Activated CD8-positive, alpha-beta memory T cell treated with anti-CD3 and anti-CD28 coated beads for 36 hours (primary cell): ENCODE measurements around the gene NBAS. TPM values are rescaled to one million over a fixed set of nuclear protein-coding genes. Genes with fewer than 3 reads are reported as not detected.
"Not testable (repeated sequence)": the region's sequence is repeated elsewhere in the genome, so short reads cannot be mapped to it uniquely, and the experiment has no call there.

Experiments
- CTCF ChIA-PET: fragments of 350-600 bp; sonication (Branson Sonifier 250); formaldehyde crosslinking; loops from one replicate; lab custom pipeline; 2021; ENCODE audit warnings: antibody characterized with exemption; lab: Charles Lee
- POLR2A ChIA-PET: fragments of 350-600 bp; sonication (Branson Sonifier 250); formaldehyde crosslinking; loops from one replicate; lab custom pipeline; 2021; ENCODE audit warnings: antibody characterized with exemption; lab: Charles Lee
- total RNA-seq, 2 experiments: library from RNA; stranded (reverse); gene quantifications; one replicate each; pipeline ENCODE4 v1.2.3, GENCODE V29; 2021

Gene NBAS
- total RNA-seq, 2 experiments from 2014 or later: 34.7 to 37.1 TPM

DNA sequence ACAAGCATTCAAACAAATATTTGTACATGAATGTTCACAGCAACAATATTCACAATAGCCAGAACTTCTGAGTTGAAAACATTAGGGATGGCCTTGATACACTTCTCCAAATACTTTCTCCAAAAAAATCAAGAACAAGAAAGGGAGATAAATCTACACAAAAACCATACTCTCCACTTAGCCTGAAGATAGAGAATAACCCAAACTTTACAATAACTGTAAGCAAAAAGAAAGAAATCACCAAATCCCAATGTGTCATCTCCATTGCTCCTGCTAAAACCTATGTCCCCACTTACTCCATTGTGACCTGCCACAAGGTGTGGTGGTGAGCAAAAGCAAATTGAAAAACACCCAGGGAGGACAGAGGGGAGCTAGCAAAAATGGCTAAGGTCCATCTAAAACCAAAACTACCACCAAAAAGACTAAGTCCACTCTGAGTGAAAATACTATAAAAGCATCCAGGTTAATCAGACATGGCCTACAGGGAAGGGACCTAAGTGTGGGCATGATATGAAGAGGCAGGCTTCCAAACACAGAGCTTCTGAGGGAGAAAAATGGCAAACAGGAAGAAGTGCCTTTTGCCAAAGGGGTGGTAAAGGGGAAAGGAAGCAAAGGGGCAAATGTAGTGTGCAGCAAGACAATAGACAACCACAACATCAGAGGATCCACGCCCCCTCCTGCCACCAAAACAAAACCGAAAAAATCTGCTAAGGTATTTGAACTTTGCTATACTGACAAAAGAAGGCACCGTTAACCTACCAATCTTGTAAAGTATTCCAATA is 56.1 kb downstream of the NBAS start:
- POLR2A ChIA-PET: no interaction called here
- CTCF ChIA-PET: no interaction called here

DNA sequence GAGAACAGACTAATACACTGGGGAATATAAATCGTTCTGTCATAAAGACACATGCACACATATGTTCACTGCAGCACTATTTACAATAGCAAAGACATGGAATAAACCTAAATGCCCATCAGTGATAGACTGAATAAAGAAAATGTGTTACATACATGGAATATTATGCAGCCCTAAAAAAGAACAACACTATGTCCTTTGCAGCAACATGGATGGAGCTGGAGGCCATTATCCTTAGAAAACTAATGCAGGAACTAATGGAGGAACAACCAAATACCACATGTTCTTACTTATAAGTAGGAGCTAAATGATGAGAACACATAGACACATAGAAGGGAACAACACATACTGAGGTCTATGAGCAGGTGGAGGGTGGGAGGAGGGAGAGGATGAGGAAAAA is 61.9 kb downstream of the NBAS start:
- POLR2A ChIA-PET, CTCF ChIA-PET: not testable (repeated sequence)

DNA sequence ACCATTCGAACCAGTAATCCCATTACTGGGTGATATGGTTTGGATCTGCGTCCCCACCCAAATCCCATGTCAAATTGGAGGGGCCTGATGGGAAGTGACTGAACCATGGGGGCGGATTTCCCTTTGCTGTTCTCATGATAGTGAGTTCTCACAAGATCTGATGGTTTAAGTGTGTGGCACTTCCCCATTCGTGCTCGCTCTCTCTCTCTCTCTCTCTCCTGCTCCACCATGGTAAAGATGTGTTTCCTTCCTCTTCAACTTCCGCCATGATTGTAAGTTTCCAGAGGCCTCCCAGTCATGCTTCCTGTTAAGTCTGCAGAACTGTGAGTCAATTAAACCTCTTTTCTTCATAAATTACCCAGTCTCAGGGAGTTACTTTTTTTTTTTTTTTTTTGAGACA is 62.6 kb downstream of the NBAS start:
- ChIA-PET POLR2A (no interaction called here), CTCF (no interaction called here)

DNA sequence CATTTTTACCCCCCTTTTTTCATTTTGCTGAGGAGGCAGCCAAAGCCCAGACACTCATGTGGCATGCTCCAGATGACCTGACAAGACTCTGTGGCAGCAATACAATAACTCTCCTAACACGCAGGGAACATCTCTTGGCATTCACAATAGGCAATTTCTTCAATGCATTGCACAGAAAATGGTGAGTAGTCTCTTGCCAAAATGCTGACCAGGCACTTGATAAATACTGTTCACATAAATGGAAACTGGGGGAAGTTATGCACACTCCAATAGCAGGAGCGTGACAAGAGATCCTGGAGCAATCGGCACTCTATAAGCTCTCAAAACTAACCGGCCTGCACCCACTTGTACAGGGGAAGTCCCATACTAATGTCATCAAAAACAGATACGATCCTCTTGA is 66.3 kb downstream of the NBAS start:
- ChIA-PET POLR2A (no interaction called here), CTCF (no interaction called here)

DNA sequence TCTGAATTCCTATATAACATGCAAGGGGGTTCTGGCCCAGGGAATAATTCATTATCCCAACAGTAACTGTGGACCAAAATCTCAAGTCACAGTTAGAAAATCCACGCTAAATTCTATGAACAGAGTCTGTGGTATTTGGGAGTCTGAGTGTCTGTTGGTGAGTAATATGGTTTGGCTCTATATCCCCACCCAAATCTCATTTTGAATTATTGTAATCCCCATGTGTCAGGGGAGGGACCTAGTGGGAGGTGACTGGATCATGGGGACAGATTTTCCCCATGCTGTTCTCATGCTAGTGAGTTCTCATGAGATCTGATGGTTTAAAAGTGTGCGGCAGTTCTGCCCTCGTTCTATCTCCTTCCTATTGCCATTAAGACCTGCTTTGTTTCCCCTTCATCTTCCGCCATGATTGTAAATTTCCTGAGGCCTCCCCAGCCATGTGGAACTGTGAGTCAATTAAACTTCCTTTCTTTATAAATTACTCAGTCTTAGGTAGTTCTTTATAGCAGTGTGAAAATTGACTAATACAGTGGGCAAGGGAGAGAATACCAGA is 68.3 kb downstream of the NBAS start:
- CTCF ChIA-PET: interaction anchor here (0.7 kb wide), 3 partner anchors 116 to 377 kb away, joined by 3 read pairs; no protein-coding TSS in a partner anchor
- POLR2A ChIA-PET: no interaction called here

DNA sequence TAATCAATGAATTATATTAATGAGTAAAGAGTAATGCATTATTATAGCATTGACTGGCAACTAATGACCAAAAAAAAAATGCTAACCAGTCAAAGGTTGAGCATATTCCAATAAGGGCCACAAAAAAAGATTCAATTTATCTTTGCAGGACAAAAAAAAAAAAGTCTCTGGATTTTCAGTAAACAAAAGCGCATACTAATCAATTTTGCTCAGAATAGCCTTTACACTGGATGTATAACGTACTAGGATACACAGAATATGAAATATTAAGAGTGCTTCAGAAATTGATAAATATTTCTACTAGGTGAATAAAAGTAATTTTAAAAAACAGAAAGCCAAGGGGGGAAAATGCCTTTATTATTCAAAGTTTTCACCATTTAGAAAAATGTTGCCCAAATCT is 74.4 kb downstream of the NBAS start:
- ChIA-PET POLR2A (no interaction called here), CTCF (no interaction called here)

DNA sequence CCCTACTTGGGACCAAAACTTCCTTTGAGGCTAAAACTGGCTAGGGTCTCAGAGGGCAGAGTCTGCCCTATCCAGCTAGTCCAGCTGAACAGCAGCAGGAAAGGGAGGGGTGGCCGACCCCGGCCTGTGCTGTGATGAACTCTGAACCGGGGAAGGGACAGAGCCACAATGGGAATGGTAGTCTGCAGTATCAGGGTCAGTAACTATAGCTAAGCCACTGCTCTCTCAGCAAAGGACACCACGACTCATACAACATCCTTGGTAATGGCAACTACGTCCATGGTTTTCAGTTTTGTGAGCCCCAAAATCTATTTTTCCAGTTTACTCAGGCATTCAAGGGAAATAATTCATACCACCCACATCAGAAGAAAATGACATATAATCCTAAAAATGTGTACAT is 75.2 kb downstream of the NBAS start:
- CTCF ChIA-PET: no interaction called here
- POLR2A ChIA-PET: no interaction called here

DNA sequence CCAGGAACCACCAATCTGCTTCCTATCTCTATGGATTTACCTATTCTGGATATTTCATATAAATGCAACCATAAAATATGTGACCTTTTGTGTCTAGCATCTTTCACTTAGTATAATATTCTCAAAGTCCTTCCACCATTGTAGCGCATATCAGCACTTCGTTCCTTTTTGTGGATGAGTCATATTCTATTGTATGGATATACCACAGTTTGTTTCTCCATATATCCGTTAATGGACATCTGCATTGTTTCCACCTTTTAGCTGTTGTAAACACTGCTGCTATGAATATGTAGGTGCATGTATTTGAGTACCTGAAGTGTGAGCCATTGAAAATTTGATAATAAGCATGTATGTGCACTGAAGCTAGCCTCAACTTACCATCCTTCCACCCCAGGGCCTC is 80.1 kb downstream of the NBAS start:
- POLR2A ChIA-PET: no interaction called here

DNA sequence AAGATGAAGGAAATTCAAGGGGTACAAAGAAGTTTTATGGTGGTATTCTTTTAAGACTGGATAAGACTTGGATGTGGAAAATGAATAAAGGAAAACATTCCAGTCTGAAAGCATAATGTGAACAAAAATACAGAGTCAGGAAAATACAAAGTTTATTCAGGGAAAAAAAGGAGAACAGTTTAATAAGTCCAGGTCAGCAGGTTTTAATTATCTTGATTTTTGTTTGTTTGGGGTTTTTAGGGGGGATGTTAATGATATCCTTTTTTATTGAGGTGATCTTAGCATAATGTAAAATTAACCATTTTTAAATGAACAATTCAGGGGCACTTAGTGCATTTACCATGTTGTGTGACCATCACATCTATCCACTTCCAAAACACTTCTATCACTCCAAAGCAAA is 80.6 kb downstream of the NBAS start:
- ChIA-PET CTCF (interaction anchor here (0.7 kb wide), 1 partner anchor 75 kb away, joined by 3 read pairs; no protein-coding TSS in a partner anchor), POLR2A (no interaction called here)

More for the DNA sequence above, 80.1 kb downstream of the NBAS start:
- CTCF ChIA-PET: no interaction called here

DNA sequence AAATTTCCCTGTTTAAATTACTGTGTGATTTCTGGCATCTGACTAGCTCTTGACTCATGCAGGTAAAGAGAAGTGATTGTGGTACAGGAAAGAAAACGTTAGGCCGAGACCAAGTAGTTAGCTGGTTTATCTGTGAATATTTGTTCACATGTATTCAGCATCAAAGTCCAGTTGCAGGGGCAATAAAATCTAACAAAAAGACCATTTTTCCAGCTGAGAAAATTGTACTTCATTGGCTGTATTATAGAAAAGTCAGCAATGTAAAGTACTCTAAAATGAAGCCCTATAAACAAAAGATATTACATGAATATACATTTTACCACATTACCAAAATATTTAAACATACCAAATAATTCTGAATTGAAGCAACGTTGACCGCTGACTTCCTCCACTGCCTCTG is 88.3 kb downstream of the NBAS start:
- CTCF ChIA-PET: interaction anchor here (1.4 kb wide), 1 partner anchor 9 kb away, joined by 3 read pairs; no protein-coding TSS in a partner anchor

DNA sequence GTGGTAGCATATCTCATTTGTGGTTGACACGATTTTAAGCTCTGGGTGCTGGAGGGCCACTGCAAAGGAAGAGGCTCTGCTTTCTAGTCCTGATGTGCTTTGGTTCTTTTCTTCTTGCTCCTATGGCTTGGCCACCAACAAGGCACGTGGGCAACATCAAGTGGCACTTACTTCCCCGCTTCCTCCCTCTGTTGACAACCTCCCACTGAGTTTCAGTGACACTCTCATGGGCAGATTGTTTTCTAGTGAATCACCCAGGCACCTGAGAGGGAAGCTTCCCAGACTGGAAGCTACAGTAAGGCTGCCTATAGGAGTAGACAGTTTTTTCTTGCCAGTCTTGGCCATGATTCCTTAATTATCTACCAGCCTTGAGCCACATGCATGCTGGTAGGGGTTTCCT is 89.0 kb downstream of the NBAS start:
- CTCF ChIA-PET: no interaction called here
- POLR2A ChIA-PET: no interaction called here

More for the DNA sequence above, 88.3 kb downstream of the NBAS start:
- POLR2A ChIA-PET: no interaction called here

DNA sequence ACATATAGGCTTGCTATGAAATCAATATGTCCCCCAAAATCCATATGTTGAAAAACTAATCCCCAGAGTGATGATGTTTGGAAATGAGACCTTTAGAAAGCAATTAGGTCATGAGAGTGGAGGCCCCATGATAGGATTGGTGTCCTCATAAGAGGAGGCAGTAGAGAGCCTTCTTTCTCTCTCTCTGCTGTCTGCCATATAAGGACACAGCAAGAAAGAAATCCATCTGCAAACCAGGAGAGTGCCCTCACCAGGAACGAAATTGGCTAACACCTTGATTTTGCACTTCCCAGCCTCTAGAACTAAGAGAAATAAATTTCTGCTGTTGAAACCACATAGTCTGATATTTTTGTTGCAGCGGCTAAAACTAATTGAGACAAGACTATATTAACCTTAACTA is 89.5 kb downstream of the NBAS start:
- ChIA-PET POLR2A (no interaction called here), CTCF (no interaction called here)

DNA sequence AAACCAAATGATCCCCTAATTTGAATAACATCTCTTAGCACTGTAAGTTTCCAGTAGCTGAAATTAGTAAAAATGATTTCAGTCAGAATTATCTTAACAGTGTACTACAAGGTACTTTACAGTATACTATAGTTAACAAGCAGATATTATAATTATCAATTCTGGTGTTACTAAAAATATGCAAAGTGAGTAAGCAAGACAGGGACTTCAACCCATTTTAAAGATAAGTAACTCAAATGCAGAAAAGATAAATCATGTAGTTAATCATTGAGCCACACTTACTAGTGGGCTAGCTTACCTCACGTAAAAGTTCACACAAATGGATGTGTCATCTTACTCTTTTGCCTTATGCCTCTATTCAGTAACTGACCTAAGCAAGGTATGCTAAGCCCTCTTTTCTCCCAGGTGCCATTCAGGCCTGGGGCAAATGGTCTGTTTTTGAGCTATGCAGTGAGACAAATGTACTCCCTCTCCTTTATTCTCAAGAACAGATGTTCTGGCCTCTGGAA is 101.0 kb downstream of the NBAS start:
- ChIA-PET POLR2A (no interaction called here), CTCF (no interaction called here)

DNA sequence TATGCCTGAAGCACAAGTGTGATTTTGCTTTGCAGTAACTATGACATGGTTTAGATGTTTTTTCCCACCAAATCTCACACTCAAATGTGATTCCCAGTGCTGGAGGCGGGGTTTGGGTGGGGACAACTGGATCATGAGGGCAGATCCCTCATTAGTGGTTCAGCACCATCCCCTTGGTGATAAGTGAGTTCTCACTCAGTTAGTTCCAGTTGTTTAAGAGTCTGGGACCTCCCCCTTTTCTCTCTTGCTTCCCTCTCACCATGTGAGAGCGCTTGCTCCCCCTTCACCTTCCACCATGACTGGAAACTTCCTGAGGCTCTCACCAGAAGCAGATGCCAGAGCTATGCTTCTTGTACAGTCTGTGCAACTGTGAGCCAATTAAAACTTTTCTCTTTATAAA is 102.9 kb downstream of the NBAS start:
- ChIA-PET POLR2A (no interaction called here), CTCF (no interaction called here)

DNA sequence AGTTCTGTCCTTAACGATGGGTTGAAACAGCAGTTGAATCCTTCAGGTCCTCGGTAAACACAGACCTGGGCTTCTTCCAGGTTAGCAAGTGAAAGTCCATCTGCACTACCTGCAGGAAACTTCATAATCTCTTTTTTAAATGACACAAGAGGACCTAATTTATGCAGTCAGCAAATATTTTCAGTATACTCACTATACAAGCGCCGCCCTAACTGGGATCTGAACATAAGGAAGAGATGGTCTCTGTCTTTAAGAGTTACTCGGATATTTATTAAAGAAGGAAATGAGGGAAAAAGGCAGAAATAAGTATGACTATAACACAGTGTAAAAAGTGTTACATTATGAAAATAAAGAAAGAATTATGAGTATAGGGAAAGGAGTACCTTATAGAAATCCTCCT is 103.3 kb downstream of the NBAS start:
- POLR2A ChIA-PET: no interaction called here
- CTCF ChIA-PET: no interaction called here

DNA sequence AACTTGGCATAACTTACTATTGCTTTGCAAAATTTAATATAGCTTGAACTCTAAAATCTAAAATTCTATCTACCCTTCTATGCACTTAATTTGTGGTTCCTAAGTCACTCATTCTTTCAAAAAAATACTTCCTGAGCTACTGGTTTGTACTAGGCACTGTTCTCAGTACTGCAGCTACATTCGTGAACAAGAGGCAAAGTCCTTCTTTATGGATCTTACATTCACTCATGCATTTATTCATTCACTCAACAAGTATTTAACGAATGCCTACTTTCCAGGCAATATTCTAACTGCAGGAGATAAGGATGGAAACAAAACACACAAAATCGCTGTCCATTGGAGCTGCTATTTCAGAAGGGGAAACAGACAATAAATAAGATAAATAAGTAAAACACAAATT is 104.8 kb downstream of the NBAS start:
- ChIA-PET CTCF (no interaction called here), POLR2A (no interaction called here)

DNA sequence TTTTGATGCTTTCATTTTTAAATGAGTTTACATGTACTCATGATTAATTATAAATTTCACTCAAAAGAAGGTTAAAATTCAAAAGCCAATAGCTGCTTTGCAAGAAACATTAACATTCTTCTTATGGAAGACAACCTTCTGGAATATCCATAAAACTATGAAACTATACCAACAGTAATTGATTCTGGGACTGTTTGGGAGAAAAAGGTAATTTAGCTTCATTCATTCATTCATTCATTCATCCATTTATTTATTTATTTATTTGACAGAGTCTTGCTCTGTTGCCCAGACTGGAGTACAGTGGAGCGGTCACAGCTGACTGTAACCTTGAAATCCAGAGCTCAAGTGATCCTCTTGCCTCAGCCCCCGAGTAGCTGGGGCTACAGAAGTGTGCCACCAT is 110.3 kb downstream of the NBAS start:
- CTCF ChIA-PET: no interaction called here
- POLR2A ChIA-PET: no interaction called here

DNA sequence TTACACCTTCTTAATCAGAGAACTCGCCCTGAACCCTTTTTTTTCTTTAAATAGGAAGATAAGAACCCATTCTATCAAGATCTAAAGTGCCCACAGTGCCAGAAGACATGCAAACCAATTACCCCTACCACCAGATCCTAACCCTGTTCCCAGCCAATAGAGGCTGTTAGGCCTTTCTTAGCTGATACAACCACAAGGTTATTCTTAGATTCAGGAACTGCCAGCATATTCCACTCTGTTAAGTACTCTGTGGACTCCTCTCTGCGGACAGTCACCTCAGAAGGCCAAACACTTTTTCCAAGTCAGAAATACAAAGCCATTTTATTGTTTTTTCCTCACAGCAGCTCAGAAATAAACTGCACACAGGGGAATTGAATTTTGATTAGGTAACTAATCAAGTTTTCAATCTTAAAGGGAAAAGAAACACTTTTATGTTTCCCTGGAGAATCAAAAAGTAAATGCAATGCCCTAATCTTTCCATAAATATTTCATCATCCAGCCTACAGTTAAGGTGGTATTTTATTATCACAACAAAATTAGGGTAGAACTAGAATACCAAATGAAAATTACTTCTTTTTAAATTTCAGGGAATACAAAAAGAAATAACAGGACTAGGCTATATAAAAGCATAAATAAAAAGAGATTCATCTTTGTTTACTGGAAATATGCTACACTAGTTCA is 111.4 kb downstream of the NBAS start:
- POLR2A ChIA-PET: no interaction called here
- CTCF ChIA-PET: no interaction called here

DNA sequence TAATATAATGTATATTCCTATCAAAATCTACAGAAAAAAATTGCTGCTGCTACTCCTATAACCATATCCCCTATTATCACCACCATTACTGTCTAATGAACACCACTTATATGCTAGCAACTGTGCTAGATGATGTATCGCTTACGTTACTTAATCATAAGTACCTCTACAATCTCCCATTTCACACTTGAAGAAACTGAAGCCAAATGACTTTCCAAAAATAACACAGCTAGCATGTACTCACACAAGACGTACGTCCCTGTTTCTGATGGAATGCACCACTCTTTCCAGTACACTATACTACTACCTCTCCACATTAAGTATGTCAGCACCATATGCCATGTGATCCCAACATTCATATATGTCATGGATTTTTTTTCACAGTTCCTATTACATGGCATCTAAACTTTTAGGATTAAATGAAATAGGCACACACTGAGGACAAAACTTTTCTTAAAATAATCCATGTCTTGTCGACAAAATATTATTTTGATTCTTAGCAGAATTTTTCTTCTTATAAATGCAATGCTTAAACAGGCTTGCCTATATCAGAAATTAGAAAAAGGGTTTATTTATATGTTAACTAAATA is 112.8 kb downstream of the NBAS start:
- ChIA-PET POLR2A (no interaction called here), CTCF (no interaction called here)

DNA sequence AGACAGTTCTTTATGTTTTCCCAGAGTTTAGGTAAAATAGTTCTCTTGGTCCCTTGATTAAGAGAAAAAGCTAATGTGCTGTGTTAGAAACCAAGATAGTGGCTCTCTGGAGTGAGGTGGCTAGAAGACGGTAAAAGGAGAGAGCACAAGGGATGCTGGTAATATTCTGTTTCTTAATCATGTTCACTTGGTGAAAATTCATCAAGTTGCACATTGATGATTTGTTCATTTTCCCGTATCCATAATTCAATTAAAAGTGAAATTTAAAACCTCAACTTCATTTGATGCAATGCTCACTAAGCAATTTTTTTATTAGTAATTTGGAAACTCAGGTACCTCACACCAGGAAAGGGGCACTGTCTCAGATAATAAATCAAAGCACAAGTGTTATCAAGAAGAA is 113.8 kb downstream of the NBAS start:
- POLR2A ChIA-PET: no interaction called here
- CTCF ChIA-PET: no interaction called here
